GM19438 (cell line): Measurements from ENCODE around the gene ASXL3.

ENCODE experiments used
- ATAC-seq: cut with Tn5 transposase; IDR thresholded peaks from one replicate; pipeline ENCODE4 v1.9.1; 2021; ENCODE audit warnings: low read depth; ENCODE audit not compliant: unreplicated experiment

ASXL3 gene

GRCh38 chr18:33581856-33582255 lies 3.8 kb downstream of the ASXL3 start:
- no peak for ATAC-seq

- ATAC-seq: no peak
These were observed 5.9 kb downstream of the ASXL3 start for GRCh38 chr18:33583901-33584300.

- no peak for ATAC-seq
These were observed 6.8 kb downstream of the ASXL3 start for GRCh38 chr18:33584548-33585430.

GRCh38 chr18:33585431-33585775 lies 7.4 kb downstream of the ASXL3 start:
- ATAC-seq: no peak

GRCh38 chr18:33588361-33588760 lies 10.3 kb downstream of the ASXL3 start:
- no peak for ATAC-seq

- ATAC-seq: no peak
These were observed 15.2 kb downstream of the ASXL3 start for GRCh38 chr18:33593261-33593660.

GRCh38 chr18:33594799-33595198 lies 16.8 kb downstream of the ASXL3 start:
- no peak for ATAC-seq

GRCh38 chr18:33596178-33596854 lies 18.3 kb downstream of the ASXL3 start:
- no peak for ATAC-seq

- no peak for ATAC-seq
These were observed 22.8 kb downstream of the ASXL3 start for GRCh38 chr18:33600846-33601245.

GRCh38 chr18:33603454-33603853 lies 25.4 kb downstream of the ASXL3 start:
- ATAC-seq: no peak

- no peak for ATAC-seq
These were observed 27.2 kb downstream of the ASXL3 start for GRCh38 chr18:33605250-33605649.

GRCh38 chr18:33606621-33607020 lies 28.6 kb downstream of the ASXL3 start:
- ATAC-seq: no peak

- no peak for ATAC-seq
These were observed 33.6 kb downstream of the ASXL3 start for GRCh38 chr18:33611525-33612135.

- no peak for ATAC-seq
These were observed 34.6 kb downstream of the ASXL3 start for GRCh38 chr18:33612632-33613031.

GRCh38 chr18:33616556-33616955 lies 38.5 kb downstream of the ASXL3 start:
- ATAC-seq: no peak

GRCh38 chr18:33627114-33627513 lies 49.1 kb downstream of the ASXL3 start:
- ATAC-seq: no peak

- ATAC-seq: no peak
These were observed 52.5 kb downstream of the ASXL3 start for GRCh38 chr18:33630476-33630875.

GRCh38 chr18:33641141-33641540 lies 63.1 kb downstream of the ASXL3 start:
- ATAC-seq: no peak

- no peak for ATAC-seq
These were observed 66.5 kb downstream of the ASXL3 start for GRCh38 chr18:33644494-33644893.

- ATAC-seq: no peak
These were observed 69.3 kb downstream of the ASXL3 start for GRCh38 chr18:33647365-33647764.

GRCh38 chr18:33652635-33653034 lies 74.6 kb downstream of the ASXL3 start:
- ATAC-seq: no peak

- no peak for ATAC-seq
These were observed 75.2 kb downstream of the ASXL3 start for GRCh38 chr18:33653231-33653630.
